Measurements from ENCODE around the gene MAS1. TPM values are rescaled to one million over a fixed set of nuclear protein-coding genes. Genes with fewer than 3 reads are reported as not detected.
"Not testable (repeated sequence)": the region's sequence is repeated elsewhere in the genome, so short reads cannot be mapped to it uniquely, and the experiment has no call there.

MAS1 gene
- total RNA-seq (not detected), polyA plus RNA-seq (not detected)

- intact Hi-C loops (cut with micrococcal nuclease): no loop called here
- POLR2A ChIA-PET (ENCODE audit: partially characterized antibody): no interaction called here
- Histone ChIP-seq H3K4me1 (ENCODE audit: insufficient read depth, low read length) (no peaks in the 10 kb centered on the region), H3K9me3 (ENCODE audit: control insufficient read depth in 1 of 2, low read length in 2 of 2) (no peaks in the 10 kb centered on the region), H3K27ac (ENCODE audit: low read depth, low read length) (no peak within 1 kb of the TSS), H3K4me3 (ENCODE audit: low read length in 2 of 2) (no peak within 1 kb of the TSS), H3K36me3 (ENCODE audit: insufficient read depth, low read length) (no peaks in the 10 kb centered on the region), H3K27me3 (ENCODE audit: insufficient read depth, low read length) (peaks cover 3% of the 10 kb centered on the region)
- H3K36me3 Mint-ChIP-seq: no peaks in the 10 kb centered on the region
- H3K4me1 Mint-ChIP-seq: no peaks in the 10 kb centered on the region
- H3K9me3 Mint-ChIP-seq: peaks cover 0 to 2% (median 0%) of the 10 kb centered on the region in 8 donors
- DNase-seq: no peak
- CTCF ChIA-PET (ENCODE audit: partially characterized antibody): no interaction called here
- H3K27ac Mint-ChIP-seq: peak within 1 kb of the TSS in 1 of 7 donors; percentile 9
- peak within 1 kb of the TSS in 1 of 8 donors; percentile 39 for H3K4me3 Mint-ChIP-seq
- H3K27me3 Mint-ChIP-seq: peaks cover 28 to 49% of the 10 kb centered on the region in 2 donors
Measured at GRCh38 chr6:159890792-159891191, at the start of gene MAS1. Gene MAS1 (plus strand): TSS chr6:159890988. CDS start chr6:159906956, 15,968 bp downstream.

- no peak overlapping the region for H3K27ac Mint-ChIP-seq
- ChIA-PET CTCF (ENCODE audit: partially characterized antibody) (no interaction called here), POLR2A (ENCODE audit: partially characterized antibody) (no interaction called here)
- H3K4me1 Mint-ChIP-seq: no peaks in the 10 kb centered on the region
- Histone ChIP-seq H3K9me3 (ENCODE audit: control insufficient read depth in 1 of 2, low read length in 2 of 2) (no peaks in the 10 kb centered on the region), H3K36me3 (ENCODE audit: insufficient read depth, low read length) (no peaks in the 10 kb centered on the region), H3K4me3 (ENCODE audit: low read length in 2 of 2) (no peak overlapping the region), H3K27me3 (ENCODE audit: insufficient read depth, low read length) (no peaks in the 10 kb centered on the region), H3K27ac (ENCODE audit: low read depth, low read length) (no peak overlapping the region), H3K4me1 (ENCODE audit: insufficient read depth, low read length) (no peaks in the 10 kb centered on the region)
- no peak for DNase-seq
- no peaks in the 10 kb centered on the region for H3K36me3 Mint-ChIP-seq
- intact Hi-C loops (cut with micrococcal nuclease): no loop called here
- no peak overlapping the region for H3K4me3 Mint-ChIP-seq
- H3K9me3 Mint-ChIP-seq: no peaks in the 10 kb centered on the region
- peaks cover 6 to 7% of the 10 kb centered on the region in 2 donors for H3K27me3 Mint-ChIP-seq
Measured at GRCh38 chr6:159842035-159842434, 48.8 kb upstream of the MAS1 start.

GRCh38 chr6:159844737-159845645, 45.8 kb upstream of the MAS1 start:
- CTCF ChIA-PET (ENCODE audit: partially characterized antibody): interaction anchor here (1.5 kb wide), 1 partner anchor 8 kb away, joined by 4 read pairs; no protein-coding TSS in a partner anchor
- Mint-ChIP-seq H3K9me3 (peaks cover 0 to 18% (median 9%) of the 10 kb centered on the region in 8 donors), H3K27me3 (peaks cover 0 to 3% of the 10 kb centered on the region in 2 donors), H3K36me3 (no peaks in the 10 kb centered on the region), H3K27ac (no peak overlapping the region), H3K4me1 (no peaks in the 10 kb centered on the region), H3K4me3 (no peak overlapping the region)
- POLR2A ChIA-PET (ENCODE audit: partially characterized antibody): no interaction called here
- DNase-seq: no peak
- no peaks in the 10 kb centered on the region for H3K27me3 ChIP-seq (ENCODE audit: insufficient read depth, low read length)
- no peak overlapping the region for H3K4me3 ChIP-seq (ENCODE audit: low read length in 2 of 2)
- H3K4me1 ChIP-seq (ENCODE audit: insufficient read depth, low read length): no peaks in the 10 kb centered on the region
- no peak overlapping the region for H3K27ac ChIP-seq (ENCODE audit: low read depth, low read length)
- intact Hi-C loops (cut with micrococcal nuclease): no loop called here
- no peaks in the 10 kb centered on the region for H3K9me3 ChIP-seq (ENCODE audit: control insufficient read depth in 1 of 2, low read length in 2 of 2)
- no peaks in the 10 kb centered on the region for H3K36me3 ChIP-seq (ENCODE audit: insufficient read depth, low read length)

- H3K27ac Mint-ChIP-seq; H3K4me1 Mint-ChIP-seq; H3K27me3 ChIP-seq (ENCODE audit: insufficient read depth, low read length); CTCF ChIA-PET (ENCODE audit: partially characterized antibody); H3K27me3 Mint-ChIP-seq; H3K4me3 Mint-ChIP-seq; H3K27ac ChIP-seq (ENCODE audit: low read depth, low read length); H3K36me3 ChIP-seq (ENCODE audit: insufficient read depth, low read length); H3K4me3 ChIP-seq (ENCODE audit: low read length in 2 of 2); H3K36me3 Mint-ChIP-seq; H3K4me1 ChIP-seq (ENCODE audit: insufficient read depth, low read length); DNase-seq; intact Hi-C loops (cut with micrococcal nuclease); H3K9me3 ChIP-seq (ENCODE audit: control insufficient read depth in 1 of 2, low read length in 2 of 2); POLR2A ChIA-PET (ENCODE audit: partially characterized antibody): not testable (repeated sequence)
- H3K9me3 Mint-ChIP-seq: peaks cover 0 to 18% (median 11%) of the 10 kb centered on the region in 8 donors
Measured at GRCh38 chr6:159848552-159848951, 42.2 kb upstream of the MAS1 start.

- H3K27ac ChIP-seq (ENCODE audit: low read depth, low read length); intact Hi-C loops (cut with micrococcal nuclease); H3K27me3 Mint-ChIP-seq; H3K4me1 ChIP-seq (ENCODE audit: insufficient read depth, low read length); DNase-seq; H3K27me3 ChIP-seq (ENCODE audit: insufficient read depth, low read length); H3K36me3 ChIP-seq (ENCODE audit: insufficient read depth, low read length); H3K4me3 ChIP-seq (ENCODE audit: low read length in 2 of 2); H3K4me3 Mint-ChIP-seq; H3K27ac Mint-ChIP-seq; POLR2A ChIA-PET (ENCODE audit: partially characterized antibody); CTCF ChIA-PET (ENCODE audit: partially characterized antibody); H3K36me3 Mint-ChIP-seq; H3K4me1 Mint-ChIP-seq; H3K9me3 ChIP-seq (ENCODE audit: control insufficient read depth in 1 of 2, low read length in 2 of 2): not testable (repeated sequence)
- H3K9me3 Mint-ChIP-seq: peaks cover 0 to 18% (median 11%) of the 10 kb centered on the region in 8 donors
Measured at GRCh38 chr6:159849851-159850250, 40.9 kb upstream of the MAS1 start.

GRCh38 chr6:159852877-159853276, 37.9 kb upstream of the MAS1 start:
- peaks cover 0 to 1% of the 10 kb centered on the region in 2 donors for H3K27me3 Mint-ChIP-seq
- H3K27me3 ChIP-seq (ENCODE audit: insufficient read depth, low read length): no peaks in the 10 kb centered on the region
- no peak overlapping the region for H3K4me3 Mint-ChIP-seq
- CTCF ChIA-PET (ENCODE audit: partially characterized antibody): interaction anchor here (0.8 to 6.3 kb wide), 9 partner anchors 9 to 165 kb away, joined by 3 to 59 read pairs (median 4); partner anchors contain the start of genes MRPL18, SOD2 and TCP1
- intact Hi-C loops (cut with micrococcal nuclease): loop anchor here (1.0 kb wide), 2 partner anchors 133 to 162 kb away; no protein-coding TSS in a partner anchor
- H3K4me1 ChIP-seq (ENCODE audit: insufficient read depth, low read length): no peaks in the 10 kb centered on the region
- POLR2A ChIA-PET (ENCODE audit: partially characterized antibody): interaction anchor here (0.9 to 1.7 kb wide), 2 partner anchors 126 to 162 kb away, joined by 3 to 4 read pairs; no protein-coding TSS in a partner anchor
- H3K36me3 ChIP-seq (ENCODE audit: insufficient read depth, low read length): no peaks in the 10 kb centered on the region
- H3K36me3 Mint-ChIP-seq: peaks cover 0 to 4% of the 10 kb centered on the region in 2 donors
- peak in 4 of 5 donors; percentile 19 to 38 (median 30) for DNase-seq
- H3K9me3 Mint-ChIP-seq: peaks cover 3 to 26% (median 20%) of the 10 kb centered on the region in 8 donors
- H3K27ac Mint-ChIP-seq: no peak overlapping the region
- H3K9me3 ChIP-seq (ENCODE audit: control insufficient read depth in 1 of 2, low read length in 2 of 2): no peaks in the 10 kb centered on the region
- no peaks in the 10 kb centered on the region for H3K4me1 Mint-ChIP-seq
- H3K27ac ChIP-seq (ENCODE audit: low read depth, low read length): no peak overlapping the region
- H3K4me3 ChIP-seq (ENCODE audit: low read length in 2 of 2): no peak overlapping the region

- no peak overlapping the region for H3K27ac ChIP-seq (ENCODE audit: low read depth, low read length)
- peaks cover 3 to 4% of the 10 kb centered on the region in 2 donors for H3K27me3 Mint-ChIP-seq
- no peaks in the 10 kb centered on the region for H3K9me3 ChIP-seq (ENCODE audit: control insufficient read depth in 1 of 2, low read length in 2 of 2)
- no peaks in the 10 kb centered on the region for H3K36me3 ChIP-seq (ENCODE audit: insufficient read depth, low read length)
- POLR2A ChIA-PET (ENCODE audit: partially characterized antibody): interaction anchor here (0.7 kb wide), 1 partner anchor 165 kb away, joined by 4 read pairs; no protein-coding TSS in a partner anchor
- no peak for DNase-seq
- no peaks in the 10 kb centered on the region for H3K27me3 ChIP-seq (ENCODE audit: insufficient read depth, low read length)
- CTCF ChIA-PET (ENCODE audit: partially characterized antibody): interaction anchor here (0.6 to 6.3 kb wide), 5 partner anchors 64 to 163 kb away, joined by 3 to 59 read pairs (median 17); partner anchors contain the start of genes MRPL18, SOD2 and TCP1
- no peak overlapping the region for H3K4me3 ChIP-seq (ENCODE audit: low read length in 2 of 2)
- H3K36me3 Mint-ChIP-seq: peaks cover 0 to 6% of the 10 kb centered on the region in 2 donors
- peak overlapping the region in 1 of 7 donors; percentile 86 for H3K27ac Mint-ChIP-seq
- no peak overlapping the region for H3K4me3 Mint-ChIP-seq
- no peaks in the 10 kb centered on the region for H3K4me1 Mint-ChIP-seq
- no peaks in the 10 kb centered on the region for H3K4me1 ChIP-seq (ENCODE audit: insufficient read depth, low read length)
- intact Hi-C loops (cut with micrococcal nuclease): loop anchor here (1.0 kb wide), 2 partner anchors 133 to 162 kb away; no protein-coding TSS in a partner anchor
- peaks cover 4 to 21% (median 17%) of the 10 kb centered on the region in 8 donors for H3K9me3 Mint-ChIP-seq
Measured at GRCh38 chr6:159853754-159854153, 37.0 kb upstream of the MAS1 start.
